ENCODE data around the gene NUP58. TPM values are rescaled to one million over a fixed set of nuclear protein-coding genes. Genes with fewer than 3 reads are reported as not detected.
"Not testable (repeated sequence)": the region's sequence is repeated elsewhere in the genome, so short reads cannot be mapped to it uniquely, and the experiment has no call there.

The NUP58 gene
- total and polyA plus RNA-seq, 9 of the 15 experiments (the other 6 are each of a cell fraction or from before 2014, with no cell fraction given): 12.5 to 98.0 (median 42.6) TPM

DNA sequence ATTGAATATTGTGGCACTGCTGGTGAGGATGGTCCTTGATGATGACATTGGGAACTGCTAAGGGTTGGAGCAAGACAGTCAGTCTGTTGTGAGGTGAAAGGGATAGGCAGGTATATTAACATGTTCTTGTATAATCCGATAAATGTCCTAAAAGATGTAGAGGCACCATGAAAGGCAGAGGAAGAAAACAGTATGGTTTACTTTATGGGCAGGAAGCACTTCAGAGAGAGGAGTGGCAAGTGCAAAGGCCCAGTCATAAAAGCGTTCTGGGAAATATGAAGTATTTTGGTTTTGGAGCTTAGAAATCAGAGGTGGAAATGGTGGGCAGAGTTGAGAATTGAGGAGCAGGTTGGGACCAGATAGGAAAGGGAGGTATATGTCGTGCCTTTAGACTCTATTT, 9.5 kb downstream of the NUP58 start (continued):
- no peak for TF ChIP-seq SIX5 (IDR thresholded peaks at IDR 0.05; ENCODE audit: borderline replicate concordance in 1 of 2, insufficient read depth in 1 of 2, low read depth in 1 of 2, low read length in 2 of 2)
- no peak for TF ChIP-seq PHB (CRISPR knock-in tag; IDR thresholded peaks at IDR 0.05)
- no peak for TF ChIP-seq STAT5B (CRISPR knock-in tag; IDR thresholded peaks at IDR 0.05)
- TF ChIP-seq ZBTB8A (IDR thresholded peaks at IDR 0.05; ENCODE audit: partially characterized antibody): no peak

DNA sequence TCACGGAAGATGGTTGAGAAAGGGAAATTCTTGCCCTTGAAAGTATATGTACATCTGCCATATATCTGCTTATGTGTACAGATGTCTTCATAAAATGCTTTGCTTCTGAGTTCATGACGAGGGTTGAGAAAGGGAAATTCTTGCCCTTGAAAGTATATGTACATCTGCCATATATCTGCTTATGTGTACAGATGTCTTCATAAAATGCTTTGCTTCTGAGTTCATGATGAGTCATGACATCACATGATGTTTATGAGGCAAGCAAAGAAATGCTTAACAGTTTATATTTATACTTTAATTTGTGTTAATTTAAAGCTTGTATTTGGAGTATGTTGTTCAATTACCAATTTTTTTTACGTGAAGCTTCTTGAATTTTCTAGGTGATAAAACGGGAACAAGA, 17.5 kb downstream of the NUP58 start:
- H3K9ac ChIP-seq (ENCODE audit: insufficient read depth in 1 of 2, low read depth in 2 of 2, low read length in 2 of 2); H2AFZ ChIP-seq (ENCODE audit: low read depth, low read length); FAIRE-seq; intact Hi-C loops (cut with micrococcal nuclease); H3K27ac ChIP-seq (ENCODE audit: extremely low read depth, low read depth, low read length); ATAC-seq; BruUV-seq (replicated peaks); H3K9me1 ChIP-seq (ENCODE audit: control insufficient read depth, insufficient read depth, low read length); H3K4me2 ChIP-seq (ENCODE audit: insufficient read depth, low read length); H3K9me3 ChIP-seq (replicated peaks; ENCODE audit: control insufficient read depth, insufficient read depth, low read depth, low read length); H3K79me2 ChIP-seq (ENCODE audit: control insufficient read depth, insufficient read depth, low read length); POLR2A ChIA-PET; H3K4me3 ChIP-seq; in situ Hi-C loops (cut with MboI); H3K4me1 ChIP-seq (replicated peaks in 1 of 2; ENCODE audit: control insufficient read depth in 2 of 2, insufficient read depth in 2 of 2, low read length in 2 of 2); H4K20me1 ChIP-seq (replicated peaks; ENCODE audit: control insufficient read depth, insufficient read depth, low read length); CTCF ChIA-PET (ENCODE audit: low intra/inter-chr PET ratio); DNase-seq (ENCODE audit: extremely low read depth in 1 of 4, low spot score in 3 of 4); H3K27me3 ChIP-seq (ENCODE audit: control insufficient read depth in 2 of 2, insufficient read depth in 2 of 2, low read length in 2 of 2); TF ChIP-seq CEBPG (CRISPR knock-in tag; IDR thresholded peaks at IDR 0.05): not testable (repeated sequence)
- H3K36me3 ChIP-seq (ENCODE audit: control insufficient read depth, insufficient read depth, low read length): peaks cover 94% of the 10 kb centered on the region
- TF ChIP-seq JUND (IDR thresholded peaks at IDR 0.05; ENCODE audit: borderline replicate concordance, low read depth, low read length): peak; percentile 10; the same call in 1 of the 2 replicates
- 0 out of 3 replicates have a peak, but pooled peaks have one; percentile 13 for TF ChIP-seq JUND (tag; IDR thresholded peaks at IDR 0.05; ENCODE audit: borderline replicate concordance, low read depth, low read length)
- TF ChIP-seq CEBPG (tag; conservative IDR thresholded peaks at IDR 0.05 in 1 of 2, IDR thresholded peaks at IDR 0.05 in 1 of 2): 0 out of 4 replicates have a peak, but pooled peaks of 1 of the 2 experiments have one; percentile 15
- TF ChIP-seq, protein P1, sequence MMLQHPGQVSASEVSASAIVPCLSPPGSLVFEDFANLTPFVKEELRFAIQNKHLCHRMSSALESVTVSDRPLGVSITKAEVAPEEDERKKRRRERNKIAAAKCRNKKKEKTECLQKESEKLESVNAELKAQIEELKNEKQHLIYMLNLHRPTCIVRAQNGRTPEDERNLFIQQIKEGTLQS (IDR thresholded peaks at IDR 0.05): peak; percentile 65
- TF ChIP-seq, protein P1 (CRISPR knock-in tag; conservative IDR thresholded peaks at IDR 0.05): not testable (repeated sequence)
- TF ChIP-seq FOSL1 (tag; conservative IDR thresholded peaks at IDR 0.05): peak; percentile 82
- WGBS (ENCODE audit: insufficient coverage, low coverage, missing lambda C conversion rate): 89% methylated on average over 4 of the region's 4 CpGs
